ENCODE measurements around the gene CTBP2. TPM values are rescaled to one million over a fixed set of nuclear protein-coding genes. Genes with fewer than 3 reads are reported as not detected.

The CTBP2 gene
- total RNA-seq, result 79.8 TPM

GRCh38 chr10:125159932-125160855, at the start of gene CTBP2:
Gene CTBP2 (minus strand): TSS chr10:125160563.

GRCh38 chr10:124941823-124942222, 218.5 kb downstream of the CTBP2 start, which contains the start of gene ZRANB1:
Gene ZRANB1 (plus strand): TSS chr10:124942123. CDS start chr10:124942494, 371 bp downstream.

Small RNA genes lying within 50 kb of the gene (small RNA-seq; reads per million reads assigned to genes)
- gene MIR4296 (ENCODE audit: low replicate concordance) (not detected), gene MRPS21P6 (ENCODE audit: low replicate concordance) (not detected)

Other genes starting within 250 kb of the CTBP2 start
- 69.5 TPM for gene ZRANB1, start 218.4 kb downstream of the CTBP2 start, total RNA-seq